Measurements from ENCODE around the gene TNFRSF19.

Gene TNFRSF19

GRCh38 chr13:23605831-23606230 lies 35.6 kb downstream of the TNFRSF19 start:
- DNase-seq (ENCODE audit: low read depth in 2 of 2) = no peak

GRCh38 chr13:23608138-23608537 lies 37.9 kb downstream of the TNFRSF19 start:
- DNase-seq (ENCODE audit: low read depth in 2 of 2) = no peak

GRCh38 chr13:23608701-23609413 lies 38.6 kb downstream of the TNFRSF19 start:
- DNase-seq (ENCODE audit: low read depth in 2 of 2) = no peak

GRCh38 chr13:23609414-23609760 lies 39.2 kb downstream of the TNFRSF19 start:
- peak in 1 of 2 experiments; percentile 42 for DNase-seq (ENCODE audit: low read depth in 2 of 2)

- DNase-seq (ENCODE audit: low read depth in 2 of 2) = no peak
Observed at GRCh38 chr13:23609874-23610576, 39.8 kb downstream of the TNFRSF19 start.

GRCh38 chr13:23610966-23611491 lies 40.8 kb downstream of the TNFRSF19 start:
- no peak for DNase-seq (ENCODE audit: low read depth in 2 of 2)

- DNase-seq (ENCODE audit: low read depth in 2 of 2) = no peak
Observed at GRCh38 chr13:23612182-23612581, 42.0 kb downstream of the TNFRSF19 start.

GRCh38 chr13:23612731-23613130 lies 42.5 kb downstream of the TNFRSF19 start:
- DNase-seq (ENCODE audit: low read depth in 2 of 2) = no peak

GRCh38 chr13:23613596-23613995 lies 43.4 kb downstream of the TNFRSF19 start:
- DNase-seq (ENCODE audit: low read depth in 2 of 2) = no peak

- no peak for DNase-seq (ENCODE audit: low read depth in 2 of 2)
Observed at GRCh38 chr13:23615395-23616081, 45.3 kb downstream of the TNFRSF19 start.

GRCh38 chr13:23616228-23616627 lies 46.0 kb downstream of the TNFRSF19 start:
- DNase-seq (ENCODE audit: low read depth in 2 of 2) = no peak

- DNase-seq (ENCODE audit: low read depth in 2 of 2) = peak; percentile 45 to 46
Observed at GRCh38 chr13:23617551-23618024, 47.4 kb downstream of the TNFRSF19 start.

GRCh38 chr13:23618341-23618740 lies 48.1 kb downstream of the TNFRSF19 start:
- peak; percentile 96 for DNase-seq (ENCODE audit: low read depth in 2 of 2)

- DNase-seq (ENCODE audit: low read depth in 2 of 2) = no peak
Observed at GRCh38 chr13:23619068-23619855, 49.0 kb downstream of the TNFRSF19 start.

- DNase-seq (ENCODE audit: low read depth in 2 of 2) = no peak
Observed at GRCh38 chr13:23620211-23620610, 50.0 kb downstream of the TNFRSF19 start.

- no peak for DNase-seq (ENCODE audit: low read depth in 2 of 2)
Observed at GRCh38 chr13:23620613-23621315, 50.6 kb downstream of the TNFRSF19 start.

GRCh38 chr13:23621316-23621645 lies 51.1 kb downstream of the TNFRSF19 start:
- no peak for DNase-seq (ENCODE audit: low read depth in 2 of 2)

- DNase-seq (ENCODE audit: low read depth in 2 of 2) = no peak
Observed at GRCh38 chr13:23622985-23623384, 52.8 kb downstream of the TNFRSF19 start.

GRCh38 chr13:23623394-23623793 lies 53.2 kb downstream of the TNFRSF19 start:
- no peak for DNase-seq (ENCODE audit: low read depth in 2 of 2)

- no peak for DNase-seq (ENCODE audit: low read depth in 2 of 2)
Observed at GRCh38 chr13:23626700-23627099, 56.5 kb downstream of the TNFRSF19 start.

GRCh38 chr13:23627410-23627809 lies 57.2 kb downstream of the TNFRSF19 start:
- DNase-seq (ENCODE audit: low read depth in 2 of 2) = no peak

Data from fibroblast of skin of left quadriceps (primary cell).